Memory B cell (primary cell): ENCODE results near the gene ELAVL4.

Experiments used
- ATAC-seq: fragments of 150-1000 bp; cut with Tn5 transposase; 2 replicates; pipeline ENCODE4 v1.10.0; 2021; ENCODE audit warnings: low read depth, mild to moderate bottlenecking, moderate library complexity
- DNase-seq, 2 donors: peaks; one replicate each; pipeline ENCODE4 v3.0.0; 2022; ENCODE audit warnings: low spot score in 2 of 2
- H3K27ac Mint-ChIP-seq: one replicate; pipeline ENCODE4 v1.8.0; 2022; ENCODE audit warnings: mild to moderate bottlenecking, moderate library complexity, mixed read lengths
- H3K27me3 Mint-ChIP-seq: one replicate; pipeline ENCODE4 v1.8.0; 2022; ENCODE audit warnings: mixed read lengths
- H3K36me3 Mint-ChIP-seq: one replicate; pipeline ENCODE4 v1.8.0; 2022; ENCODE audit warnings: mild to moderate bottlenecking, mixed read lengths
- H3K4me1 Mint-ChIP-seq: one replicate; pipeline ENCODE4 v1.8.0; 2022; ENCODE audit warnings: mixed read lengths
- H3K4me3 Mint-ChIP-seq: one replicate; pipeline ENCODE4 v1.8.0; 2022; ENCODE audit warnings: mild to moderate bottlenecking, moderate library complexity, mixed read lengths
- H3K9me3 Mint-ChIP-seq: one replicate; pipeline ENCODE4 v1.8.0; 2022; ENCODE audit warnings: mixed read lengths

The ELAVL4 gene

GRCh38 chr1:50177994-50178393 is 69.3 kb downstream of the ELAVL4 start:
- DNase-seq (no peak), ATAC-seq (no peak)
- no peaks in the 10 kb centered on the region for H3K4me1 Mint-ChIP-seq
- H3K9me3 Mint-ChIP-seq = no peaks in the 10 kb centered on the region
- no peak overlapping the region for H3K4me3 Mint-ChIP-seq
- H3K27ac Mint-ChIP-seq = no peak overlapping the region
- H3K27me3 Mint-ChIP-seq = peaks cover 13% of the 10 kb centered on the region
- no peaks in the 10 kb centered on the region for H3K36me3 Mint-ChIP-seq

GRCh38 chr1:50179639-50180038 is 70.9 kb downstream of the ELAVL4 start:
- DNase-seq (no peak), ATAC-seq (no peak)
- no peak overlapping the region for H3K27ac Mint-ChIP-seq
- no peaks in the 10 kb centered on the region for H3K9me3 Mint-ChIP-seq
- no peaks in the 10 kb centered on the region for H3K36me3 Mint-ChIP-seq
- peaks cover 4% of the 10 kb centered on the region for H3K4me1 Mint-ChIP-seq
- no peak overlapping the region for H3K4me3 Mint-ChIP-seq
- peaks cover 13% of the 10 kb centered on the region for H3K27me3 Mint-ChIP-seq

- no peaks in the 10 kb centered on the region for H3K36me3 Mint-ChIP-seq
- H3K4me3 Mint-ChIP-seq = no peak overlapping the region
- H3K27ac Mint-ChIP-seq = no peak overlapping the region
- peaks cover 13% of the 10 kb centered on the region for H3K27me3 Mint-ChIP-seq
- H3K4me1 Mint-ChIP-seq = peaks cover 4% of the 10 kb centered on the region
- no peaks in the 10 kb centered on the region for H3K9me3 Mint-ChIP-seq
- DNase-seq = no peak
- no peak for ATAC-seq
Measured at GRCh38 chr1:50180367-50180766, 71.6 kb downstream of the ELAVL4 start.

GRCh38 chr1:50181027-50181663 is 72.4 kb downstream of the ELAVL4 start:
- Mint-ChIP-seq H3K36me3 (no peaks in the 10 kb centered on the region), H3K4me3 (no peak overlapping the region), H3K9me3 (no peaks in the 10 kb centered on the region), H3K27ac (no peak overlapping the region), H3K4me1 (peaks cover 4% of the 10 kb centered on the region), H3K27me3 (peaks cover 12% of the 10 kb centered on the region)
- DNase-seq (no peak), ATAC-seq (no peak)

GRCh38 chr1:50183378-50184133 is 74.8 kb downstream of the ELAVL4 start:
- no peak for DNase-seq
- Mint-ChIP-seq H3K4me3 (no peak overlapping the region), H3K36me3 (no peaks in the 10 kb centered on the region), H3K9me3 (no peaks in the 10 kb centered on the region), H3K4me1 (peaks cover 4% of the 10 kb centered on the region), H3K27ac (no peak overlapping the region), H3K27me3 (peaks cover 6% of the 10 kb centered on the region)
- ATAC-seq = no peak

GRCh38 chr1:50189369-50189768 is 80.6 kb downstream of the ELAVL4 start:
- H3K27me3 Mint-ChIP-seq = peaks cover 2% of the 10 kb centered on the region
- no peak overlapping the region for H3K27ac Mint-ChIP-seq
- H3K4me1 Mint-ChIP-seq = no peaks in the 10 kb centered on the region
- H3K36me3 Mint-ChIP-seq = no peaks in the 10 kb centered on the region
- H3K9me3 Mint-ChIP-seq = no peaks in the 10 kb centered on the region
- DNase-seq (no peak), ATAC-seq (no peak)
- H3K4me3 Mint-ChIP-seq = no peak overlapping the region

- H3K27me3 Mint-ChIP-seq = peaks cover 5% of the 10 kb centered on the region
- H3K9me3 Mint-ChIP-seq = no peaks in the 10 kb centered on the region
- H3K36me3 Mint-ChIP-seq = no peaks in the 10 kb centered on the region
- no peak for ATAC-seq
- no peak overlapping the region for H3K27ac Mint-ChIP-seq
- no peaks in the 10 kb centered on the region for H3K4me1 Mint-ChIP-seq
- H3K4me3 Mint-ChIP-seq = no peak overlapping the region
- no peak for DNase-seq
Measured at GRCh38 chr1:50193002-50193401, 84.3 kb downstream of the ELAVL4 start.

- Mint-ChIP-seq H3K27ac (no peak overlapping the region), H3K4me3 (no peak overlapping the region), H3K4me1 (no peaks in the 10 kb centered on the region), H3K9me3 (no peaks in the 10 kb centered on the region), H3K36me3 (no peaks in the 10 kb centered on the region), H3K27me3 (peaks cover 5% of the 10 kb centered on the region)
- DNase-seq (no peak), ATAC-seq (no peak)
Measured at GRCh38 chr1:50195205-50195604, 86.5 kb downstream of the ELAVL4 start.

- ATAC-seq = no peak
- Mint-ChIP-seq H3K27ac (no peak overlapping the region), H3K4me1 (no peaks in the 10 kb centered on the region)
Measured at GRCh38 chr1:50196081-50196480, 87.4 kb downstream of the ELAVL4 start.

GRCh38 chr1:50197216-50197615 is 88.5 kb downstream of the ELAVL4 start:
- no peak overlapping the region for H3K27ac Mint-ChIP-seq
- H3K27me3 Mint-ChIP-seq = peaks cover 5% of the 10 kb centered on the region
- H3K4me1 Mint-ChIP-seq = no peaks in the 10 kb centered on the region
- ATAC-seq = no peak
- H3K9me3 Mint-ChIP-seq = no peaks in the 10 kb centered on the region
- no peak overlapping the region for H3K4me3 Mint-ChIP-seq
- DNase-seq = no peak
- no peaks in the 10 kb centered on the region for H3K36me3 Mint-ChIP-seq

More at GRCh38 chr1:50196081-50196480, 87.4 kb downstream of the ELAVL4 start:
- no peak for DNase-seq
- H3K27me3 Mint-ChIP-seq = peaks cover 5% of the 10 kb centered on the region
- H3K9me3 Mint-ChIP-seq = no peaks in the 10 kb centered on the region
- no peaks in the 10 kb centered on the region for H3K36me3 Mint-ChIP-seq
- H3K4me3 Mint-ChIP-seq = no peak overlapping the region

- no peaks in the 10 kb centered on the region for H3K4me1 Mint-ChIP-seq
- no peak overlapping the region for H3K27ac Mint-ChIP-seq
- H3K9me3 Mint-ChIP-seq = no peaks in the 10 kb centered on the region
- no peak for DNase-seq
- H3K36me3 Mint-ChIP-seq = no peaks in the 10 kb centered on the region
- ATAC-seq = no peak
- no peak overlapping the region for H3K4me3 Mint-ChIP-seq
- H3K27me3 Mint-ChIP-seq = peaks cover 3% of the 10 kb centered on the region
Measured at GRCh38 chr1:50208315-50208714, 99.6 kb downstream of the ELAVL4 start.

- ATAC-seq = no peak
- Mint-ChIP-seq H3K4me3 (no peak overlapping the region), H3K4me1 (no peaks in the 10 kb centered on the region), H3K27ac (no peak overlapping the region), H3K9me3 (no peaks in the 10 kb centered on the region), H3K27me3 (peaks cover 3% of the 10 kb centered on the region), H3K36me3 (no peaks in the 10 kb centered on the region)
- no peak for DNase-seq
Measured at GRCh38 chr1:50208756-50209155, 100.0 kb downstream of the ELAVL4 start.

- Mint-ChIP-seq H3K27me3 (peaks cover 3% of the 10 kb centered on the region), H3K36me3 (no peaks in the 10 kb centered on the region), H3K4me1 (no peaks in the 10 kb centered on the region), H3K9me3 (no peaks in the 10 kb centered on the region), H3K4me3 (no peak overlapping the region), H3K27ac (no peak overlapping the region)
- ATAC-seq (no peak), DNase-seq (no peak)
Measured at GRCh38 chr1:50209749-50210148, 101.0 kb downstream of the ELAVL4 start.

- Mint-ChIP-seq H3K27me3 (peaks cover under 1% of the 10 kb centered on the region), H3K4me1 (no peaks in the 10 kb centered on the region), H3K27ac (no peak overlapping the region), H3K4me3 (no peak overlapping the region), H3K36me3 (no peaks in the 10 kb centered on the region), H3K9me3 (no peaks in the 10 kb centered on the region)
- ATAC-seq = no peak
- no peak for DNase-seq
Measured at GRCh38 chr1:50213505-50213904, 104.8 kb downstream of the ELAVL4 start.

GRCh38 chr1:50214717-50215116 is 106.0 kb downstream of the ELAVL4 start:
- Mint-ChIP-seq H3K4me3 (no peak overlapping the region), H3K27me3 (no peaks in the 10 kb centered on the region), H3K9me3 (no peaks in the 10 kb centered on the region), H3K4me1 (no peaks in the 10 kb centered on the region), H3K27ac (no peak overlapping the region), H3K36me3 (no peaks in the 10 kb centered on the region)
- DNase-seq (no peak), ATAC-seq (no peak)
